DND-41 (cell line): ENCODE data around the gene TMEM144.
"Not testable (repeated sequence)": the region's sequence is repeated elsewhere in the genome, so short reads cannot be mapped to it uniquely, and the experiment has no call there.

Experiments
- ATAC-seq: fragments of 200-7000 bp; cut with Tn5 transposase; 3 replicates; pipeline ENCODE4 v1.9.1; 2021; ENCODE audit warnings: low read depth; ENCODE audit not compliant: insufficient read depth
- DNase-seq: peaks from one replicate; pipeline ENCODE4 v3.0.0-alpha.2; 2020
- H2AFZ ChIP-seq: 2 replicates; pipeline ENCODE4 v1.6.0; 2012; ENCODE audit warnings: low read depth, low read length
- H3K27ac ChIP-seq: 2 replicates; pipeline ENCODE4 v1.5.1; 2012; ENCODE audit warnings: low read length, inconsistent platforms
- H3K27me3 ChIP-seq: fragments of 200-600 bp; sonication (generic); 2 replicates; pipeline ENCODE4 v1.6.0; 2012; ENCODE audit warnings: low read length, mild to moderate bottlenecking, inconsistent platforms; ENCODE audit not compliant: insufficient read depth, poor library complexity
- H3K36me3 ChIP-seq: 2 replicates; pipeline ENCODE4 v1.5.1; 2012; ENCODE audit warnings: low read length, inconsistent platforms; ENCODE audit not compliant: insufficient read depth
- H3K4me1 ChIP-seq: 2 replicates; pipeline ENCODE4 v1.5.1; 2012; ENCODE audit warnings: mild to moderate bottlenecking, low read length; ENCODE audit not compliant: insufficient read depth
- H3K4me2 ChIP-seq: 2 replicates; pipeline ENCODE4 v1.6.0; 2012; ENCODE audit warnings: mild to moderate bottlenecking, moderate library complexity, low read length, inconsistent platforms; ENCODE audit not compliant: insufficient read depth
- H3K4me3 ChIP-seq, 2 experiments: fragments of 200-600 bp in 1 of 2; shearing (Covaris generic) in 1 of 2; 2 replicates each; pipeline ENCODE4 v1.5.1; 2012 to 2016; ENCODE audit warnings: inconsistent platforms in 2 of 2, low read length in 2 of 2, mild to moderate bottlenecking in 2 of 2, low read depth in 1 of 2, moderate library complexity in 1 of 2
- H3K79me2 ChIP-seq: 2 replicates; pipeline ENCODE4 v1.6.0; 2012; ENCODE audit warnings: low read length, inconsistent platforms; ENCODE audit not compliant: insufficient read depth
- H3K9ac ChIP-seq: 2 replicates; pipeline ENCODE4 v1.6.0; 2012; ENCODE audit warnings: low read depth, mild to moderate bottlenecking, inconsistent platforms, low read length, moderate library complexity
- H3K9me3 ChIP-seq: 2 replicates; pipeline ENCODE4 v1.5.1; 2012; ENCODE audit warnings: low read length, moderate library complexity, mild to moderate bottlenecking, inconsistent platforms; ENCODE audit not compliant: insufficient read depth, severe bottlenecking
- H4K20me1 ChIP-seq: 2 replicates; pipeline ENCODE4 v1.6.0; 2012; ENCODE audit warnings: low read length; ENCODE audit not compliant: insufficient read depth
- CTCF ChIP-seq: IDR thresholded peaks from 2 replicates; pipeline ENCODE4 v1.5.1; 2012; ENCODE audit warnings: borderline replicate concordance, low read length, moderate library complexity, mild to moderate bottlenecking; ENCODE audit not compliant: poor library complexity, severe bottlenecking; ENCODE audit errors: extremely low read depth
- EZH2 ChIP-seq: IDR thresholded peaks from 3 replicates; pipeline ENCODE4 v1.6.1; 2012; ENCODE audit warnings: borderline replicate concordance, low read depth, mild to moderate bottlenecking, moderate library complexity, low read length, inconsistent platforms; ENCODE audit not compliant: severe bottlenecking

TMEM144 gene

GRCh38 chr4:158219623-158220022, 9.3 kb downstream of the TMEM144 start:
- Histone ChIP-seq H3K4me1 (no peaks in the 10 kb centered on the region), H3K36me3 (no peaks in the 10 kb centered on the region), H3K27ac (no peak overlapping the region), H3K79me2 (no peaks in the 10 kb centered on the region), H3K27me3 (no peaks in the 10 kb centered on the region), H3K4me2 (no peak overlapping the region), H3K9me3 (no peaks in the 10 kb centered on the region), H3K9ac (no peak overlapping the region), H4K20me1 (no peaks in the 10 kb centered on the region), H3K4me3 (no peak overlapping the region), H2AFZ (no peak overlapping the region)
- TF ChIP-seq EZH2 (no peak), CTCF (no peak)
- ATAC-seq = no peak
- DNase-seq = no peak

- not testable (repeated sequence) for H3K79me2 ChIP-seq, H3K4me1 ChIP-seq, H3K27ac ChIP-seq, H3K4me3 ChIP-seq, DNase-seq, H3K27me3 ChIP-seq, H3K36me3 ChIP-seq, H3K9ac ChIP-seq, H4K20me1 ChIP-seq, H3K4me2 ChIP-seq, H2AFZ ChIP-seq, H3K9me3 ChIP-seq, ATAC-seq
Measured at GRCh38 chr4:158224318-158224717, 14.0 kb downstream of the TMEM144 start.

GRCh38 chr4:158224999-158225398, 14.7 kb downstream of the TMEM144 start:
- not testable (repeated sequence) for H4K20me1 ChIP-seq, H2AFZ ChIP-seq, H3K27me3 ChIP-seq, H3K27ac ChIP-seq, H3K36me3 ChIP-seq, ATAC-seq, H3K4me1 ChIP-seq, H3K9me3 ChIP-seq, H3K4me3 ChIP-seq, H3K79me2 ChIP-seq, DNase-seq, H3K9ac ChIP-seq, H3K4me2 ChIP-seq

GRCh38 chr4:158227880-158228279, 17.6 kb downstream of the TMEM144 start:
- not testable (repeated sequence) for H2AFZ ChIP-seq, H3K27me3 ChIP-seq, H3K9ac ChIP-seq, H3K27ac ChIP-seq, H4K20me1 ChIP-seq, H3K4me1 ChIP-seq, DNase-seq, ATAC-seq, H3K36me3 ChIP-seq, H3K4me3 ChIP-seq, H3K4me2 ChIP-seq, H3K9me3 ChIP-seq, H3K79me2 ChIP-seq

- not testable (repeated sequence) for H3K4me3 ChIP-seq, H3K27me3 ChIP-seq, H2AFZ ChIP-seq, ATAC-seq, H3K79me2 ChIP-seq, DNase-seq, H4K20me1 ChIP-seq, H3K9me3 ChIP-seq, H3K27ac ChIP-seq, H3K9ac ChIP-seq, H3K36me3 ChIP-seq, H3K4me2 ChIP-seq, H3K4me1 ChIP-seq
Measured at GRCh38 chr4:158228399-158228798, 18.1 kb downstream of the TMEM144 start.
